OCI-LY1 (cell line): ENCODE measurements around the gene SASH3.

ENCODE experiments used
- H2AFZ ChIP-seq: fragments of 200-600 bp; sonication (generic), shearing (Covaris generic); 2 replicates; pipeline ENCODE4 v1.6.0; 2014; ENCODE audit warnings: antibody characterized with exemption, mild to moderate bottlenecking, low read length
- H3F3A ChIP-seq: fragments of 200-600 bp; sonication (generic), shearing (Covaris generic); 2 replicates; pipeline ENCODE4 v1.6.0; 2014; ENCODE audit warnings: mild to moderate bottlenecking, antibody characterized with exemption, low read length, moderate library complexity; ENCODE audit not compliant: insufficient read depth
- H3K27ac ChIP-seq: fragments of 200-600 bp; sonication (generic); 2 replicates; pipeline ENCODE4 v1.5.1; 2014; ENCODE audit warnings: low read length, mixed run types, mild to moderate bottlenecking, low read depth; ENCODE audit not compliant: poor library complexity, severe bottlenecking
- H3K27me3 ChIP-seq: fragments of 200-600 bp; sonication (generic); 2 replicates; pipeline ENCODE4 v1.6.0; 2014; ENCODE audit warnings: antibody characterized with exemption, mild to moderate bottlenecking, low read length, moderate library complexity; ENCODE audit not compliant: insufficient read depth
- H3K36me3 ChIP-seq: fragments of 200-600 bp; sonication (generic); 2 replicates; pipeline ENCODE4 v1.6.1; 2014; ENCODE audit warnings: mild to moderate bottlenecking, antibody characterized with exemption, low read length, moderate library complexity, mixed read lengths; ENCODE audit not compliant: insufficient read depth
- H3K4me1 ChIP-seq: fragments of 200-600 bp; sonication (generic); 2 replicates; pipeline ENCODE4 v1.5.1; 2014; ENCODE audit warnings: mild to moderate bottlenecking, low read length, moderate library complexity; ENCODE audit not compliant: insufficient read depth, severe bottlenecking
- H3K4me2 ChIP-seq: fragments of 200-600 bp; sonication (generic), shearing (Covaris generic); 2 replicates; pipeline ENCODE4 v1.6.1; 2014; ENCODE audit warnings: low read length
- H3K4me3 ChIP-seq: fragments of 200-600 bp; sonication (generic); 2 replicates; pipeline ENCODE4 v1.5.1; 2014; ENCODE audit warnings: low read length, low read depth, mild to moderate bottlenecking, mixed read lengths; ENCODE audit not compliant: poor library complexity, severe bottlenecking
- H3K79me2 ChIP-seq: fragments of 200-600 bp; shearing (Covaris generic); 2 replicates; pipeline ENCODE4 v1.6.1; 2016; ENCODE audit warnings: mixed run types, low read length, mixed read lengths; ENCODE audit not compliant: insufficient read depth
- H3K9ac ChIP-seq: fragments of 200-600 bp; sonication (generic), shearing (Covaris generic); 2 replicates; pipeline ENCODE4 v1.6.1; 2014; ENCODE audit warnings: mild to moderate bottlenecking, low read length, mixed read lengths
- H3K9me2 ChIP-seq: fragments of 200-600 bp; sonication (generic), shearing (Covaris generic); 2 replicates; pipeline ENCODE4 v1.6.1; 2014; ENCODE audit warnings: low read depth, mild to moderate bottlenecking, low read length, mixed read lengths
- H3K9me3 ChIP-seq: fragments of 200-600 bp; shearing (Covaris generic); 2 replicates; pipeline ENCODE4 v1.6.1; 2014; ENCODE audit warnings: low read length, mixed read lengths
- H4K20me1 ChIP-seq: fragments of 200-600 bp; sonication (generic), shearing (Covaris generic); 2 replicates; pipeline ENCODE4 v1.6.0; 2016; ENCODE audit warnings: mild to moderate bottlenecking, low read length; ENCODE audit not compliant: insufficient read depth
- EZH2 ChIP-seq: fragments of 200-600 bp; sonication (generic), shearing (Covaris generic); IDR thresholded peaks from 2 replicates; pipeline ENCODE4 v1.8.0; 2017; ENCODE audit warnings: borderline replicate concordance, mixed run types, mild to moderate bottlenecking, antibody characterized with exemption, low read length, moderate library complexity, mixed read lengths
- TF ChIP-seq, protein P1 (sequence below): fragments of 200-600 bp; sonication (generic), shearing (Covaris generic); IDR thresholded peaks from 2 replicates; pipeline ENCODE4 v1.5.1; 2017; ENCODE audit warnings: mild to moderate bottlenecking, antibody characterized with exemption, low read length, moderate library complexity, mixed read lengths

SASH3 gene

DNA sequence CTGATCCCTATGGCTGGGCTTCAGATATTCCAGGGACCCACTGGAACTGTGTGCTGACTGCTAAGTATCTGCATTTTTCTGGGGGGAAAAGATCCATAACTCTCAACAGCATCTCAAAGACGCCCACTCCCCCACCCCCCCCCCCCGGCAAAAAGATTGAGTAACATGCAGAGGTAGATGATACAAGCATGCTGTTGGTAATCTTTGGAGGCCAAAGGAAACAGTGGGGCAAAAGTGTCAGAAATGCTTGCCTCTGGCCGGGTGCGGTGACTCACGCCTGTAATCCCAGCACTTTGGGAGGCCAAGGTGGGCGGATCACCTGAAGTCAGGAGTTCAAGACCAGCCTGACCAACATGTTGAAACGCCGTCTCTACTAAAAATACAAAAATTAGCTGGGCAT lies 28.8 kb upstream of the SASH3 start:
- H3K9me2 ChIP-seq = no peaks in the 10 kb centered on the region
- H3K9ac ChIP-seq = no peak overlapping the region
- TF ChIP-seq EZH2 = no peak
- TF ChIP-seq, protein P1, sequence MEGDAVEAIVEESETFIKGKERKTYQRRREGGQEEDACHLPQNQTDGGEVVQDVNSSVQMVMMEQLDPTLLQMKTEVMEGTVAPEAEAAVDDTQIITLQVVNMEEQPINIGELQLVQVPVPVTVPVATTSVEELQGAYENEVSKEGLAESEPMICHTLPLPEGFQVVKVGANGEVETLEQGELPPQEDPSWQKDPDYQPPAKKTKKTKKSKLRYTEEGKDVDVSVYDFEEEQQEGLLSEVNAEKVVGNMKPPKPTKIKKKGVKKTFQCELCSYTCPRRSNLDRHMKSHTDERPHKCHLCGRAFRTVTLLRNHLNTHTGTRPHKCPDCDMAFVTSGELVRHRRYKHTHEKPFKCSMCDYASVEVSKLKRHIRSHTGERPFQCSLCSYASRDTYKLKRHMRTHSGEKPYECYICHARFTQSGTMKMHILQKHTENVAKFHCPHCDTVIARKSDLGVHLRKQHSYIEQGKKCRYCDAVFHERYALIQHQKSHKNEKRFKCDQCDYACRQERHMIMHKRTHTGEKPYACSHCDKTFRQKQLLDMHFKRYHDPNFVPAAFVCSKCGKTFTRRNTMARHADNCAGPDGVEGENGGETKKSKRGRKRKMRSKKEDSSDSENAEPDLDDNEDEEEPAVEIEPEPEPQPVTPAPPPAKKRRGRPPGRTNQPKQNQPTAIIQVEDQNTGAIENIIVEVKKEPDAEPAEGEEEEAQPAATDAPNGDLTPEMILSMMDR = no peak

DNA sequence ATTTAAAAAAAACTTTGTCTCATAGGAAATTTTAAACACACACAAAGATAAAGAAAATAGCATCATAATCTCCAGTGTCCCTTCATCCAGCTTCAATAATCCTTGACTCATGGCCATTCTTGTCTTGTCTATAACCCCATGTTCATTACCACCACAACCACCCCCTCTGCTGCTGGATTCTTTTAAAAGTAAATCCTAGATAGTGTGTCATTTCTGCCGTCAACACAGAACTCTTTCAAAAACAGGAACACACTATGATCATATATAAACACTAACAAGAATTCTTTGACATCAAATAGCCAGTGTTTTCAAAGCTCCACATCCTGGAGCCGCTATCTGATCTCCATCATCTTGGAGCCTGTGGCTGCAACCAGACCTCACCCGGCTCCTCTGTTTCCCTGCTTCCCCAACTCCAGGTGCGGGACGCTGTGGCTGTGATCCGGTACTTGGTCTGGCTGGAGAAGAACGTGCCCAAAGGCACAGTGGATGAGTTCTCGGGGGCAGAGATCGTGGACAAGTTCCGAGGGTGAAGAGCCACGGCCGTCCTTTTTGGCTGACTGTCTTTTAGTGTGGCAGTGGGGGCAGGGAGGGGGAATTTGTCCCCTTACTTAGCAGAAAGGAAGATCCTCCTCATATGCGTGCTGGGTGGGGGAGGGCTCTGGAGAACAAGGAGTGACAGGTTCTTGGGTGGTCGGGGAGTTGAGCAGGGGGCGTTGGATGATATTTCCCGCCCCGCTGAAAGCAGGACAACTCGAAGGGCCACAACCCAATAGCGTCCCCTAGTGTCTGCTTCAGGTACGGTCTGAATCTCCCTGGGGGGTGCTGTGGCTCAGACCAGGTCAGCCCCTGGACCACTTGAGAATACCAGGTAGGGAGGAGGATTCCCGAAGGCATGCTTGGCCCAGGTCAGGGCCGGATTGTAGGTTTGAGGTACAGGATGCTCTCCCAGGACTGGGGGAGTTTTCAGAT lies 25.4 kb upstream of the SASH3 start:
- peaks cover 35% of the 10 kb centered on the region for H3K4me1 ChIP-seq
- no peaks in the 10 kb centered on the region for H3K9me2 ChIP-seq
- no peak overlapping the region for H3K9ac ChIP-seq

More for the DNA sequence above, 28.8 kb upstream of the SASH3 start:
- Histone ChIP-seq H3K36me3 (no peaks in the 10 kb centered on the region), H3K27me3 (no peaks in the 10 kb centered on the region), H3K4me2 (no peak overlapping the region), H3K9me3 (no peaks in the 10 kb centered on the region), H3F3A (no peaks in the 10 kb centered on the region), H3K4me1 (peaks cover 9% of the 10 kb centered on the region), H2AFZ (no peak overlapping the region), H4K20me1 (no peaks in the 10 kb centered on the region), H3K27ac (no peak overlapping the region), H3K79me2 (no peaks in the 10 kb centered on the region), H3K4me3 (no peak overlapping the region)

DNA sequence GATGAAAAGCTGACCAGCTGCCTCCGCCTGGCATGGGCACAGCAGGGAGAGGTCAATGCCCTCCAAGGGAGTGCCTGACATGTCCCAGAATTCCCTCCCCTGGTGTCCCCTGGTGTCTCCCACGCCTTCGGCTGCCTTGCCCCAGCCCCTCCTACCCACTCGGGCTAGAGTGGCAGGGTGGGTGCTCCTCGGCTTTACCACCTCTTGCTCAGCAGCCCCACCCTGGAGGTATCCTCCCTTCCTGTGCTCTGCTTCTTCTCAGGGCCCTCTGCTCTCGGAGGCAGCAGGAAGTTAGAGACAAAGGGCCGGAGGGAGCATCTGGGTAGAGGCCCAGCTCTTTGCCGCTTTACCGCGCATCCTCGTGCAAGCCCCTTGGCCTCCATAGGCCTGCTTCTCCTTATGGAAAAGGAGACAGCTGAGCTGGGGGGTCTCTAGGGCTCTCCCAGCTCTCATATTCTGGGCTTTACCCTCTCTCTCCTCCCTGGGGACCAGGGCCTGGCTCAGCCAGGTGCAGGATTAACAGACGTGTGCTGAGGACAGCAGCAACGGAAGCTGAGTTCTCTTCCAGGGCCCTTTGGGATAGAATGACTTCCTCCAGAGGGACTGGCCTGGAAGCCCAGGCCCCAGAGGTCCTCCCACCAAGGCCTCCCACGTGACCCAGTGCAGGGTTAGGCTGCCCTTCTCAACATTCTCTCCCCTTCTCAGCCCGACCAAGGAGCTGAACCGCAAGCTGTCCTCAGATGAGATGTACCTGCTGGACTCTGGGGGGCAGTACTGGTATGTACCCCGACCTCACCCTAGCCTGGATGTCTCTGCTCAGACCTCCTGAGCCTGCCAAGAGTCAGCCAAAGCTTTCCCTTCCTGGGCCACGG lies 23.7 kb upstream of the SASH3 start:
- H3K36me3 ChIP-seq = no peaks in the 10 kb centered on the region

More for the DNA sequence above, 25.4 kb upstream of the SASH3 start:
- Histone ChIP-seq H3F3A (no peaks in the 10 kb centered on the region), H3K27ac (no peak overlapping the region), H3K4me3 (no peak overlapping the region), H3K4me2 (peak overlapping the region; percentile 2; the same call in 1 of the 2 replicates), H2AFZ (no peak overlapping the region), H4K20me1 (no peaks in the 10 kb centered on the region), H3K79me2 (no peaks in the 10 kb centered on the region), H3K9me3 (no peaks in the 10 kb centered on the region), H3K36me3 (no peaks in the 10 kb centered on the region), H3K27me3 (no peaks in the 10 kb centered on the region)
- no peak for TF ChIP-seq EZH2
- TF ChIP-seq, protein P1 = peak; percentile 70

More for the DNA sequence above, 23.7 kb upstream of the SASH3 start:
- Histone ChIP-seq H3K4me1 (peaks cover 46% of the 10 kb centered on the region), H3K27ac (no peak overlapping the region), H3K4me2 (peak overlapping the region; percentile 35; the same call in 1 of the 2 replicates), H3K9ac (peak overlapping the region; percentile 21; the same call in 1 of the 2 replicates), H3K9me3 (no peaks in the 10 kb centered on the region), H3K27me3 (no peaks in the 10 kb centered on the region), H3K79me2 (no peaks in the 10 kb centered on the region), H3F3A (no peaks in the 10 kb centered on the region), H3K4me3 (no peak overlapping the region), H3K9me2 (no peaks in the 10 kb centered on the region), H2AFZ (peak overlapping the region; percentile 69; the same call in 1 of the 2 replicates), H4K20me1 (no peaks in the 10 kb centered on the region)
- TF ChIP-seq, protein P1 = peak; percentile 44
- no peak for TF ChIP-seq EZH2
